ENCODE measurements around the gene SLC24A1. TPM values are rescaled to one million over a fixed set of nuclear protein-coding genes. Genes with fewer than 3 reads are reported as not detected.

The SLC24A1 gene
- total RNA-seq, 1 experiment from 2014 or later: 3.0 TPM

GRCh38 chr15:65626856-65627255 is 5.1 kb downstream of the SLC24A1 start:
- no peaks in the 10 kb centered on the region for H3K9me3 ChIP-seq (ENCODE audit: low read length)
- no peaks in the 10 kb centered on the region for H3K27me3 ChIP-seq (ENCODE audit: low read length)
- no peaks in the 10 kb centered on the region for H3K4me1 ChIP-seq (ENCODE audit: insufficient read depth, low read length)
- intact Hi-C loops (cut with micrococcal nuclease): no loop called here
- no peak overlapping the region for H3K4me2 ChIP-seq (ENCODE audit: low read length)
- H3K79me2 ChIP-seq (ENCODE audit: low read length): no peaks in the 10 kb centered on the region
- ATAC-seq (no peak), DNase-seq (no peak)
- ChIA-PET CTCF (no interaction called here), POLR2A (ENCODE audit: unreplicated experiment) (no interaction called here)
- no peaks in the 10 kb centered on the region for H3F3A ChIP-seq (ENCODE audit: low read length, unreplicated experiment)
- no peak overlapping the region for H3K4me3 ChIP-seq (ENCODE audit: low read length)
- TF ChIP-seq EZH2phosphoT487 (IDR thresholded peaks at IDR 0.05; ENCODE audit: borderline replicate concordance, low read length) (no peak), CTCF (conservative IDR thresholded peaks at IDR 0.05; ENCODE audit: low read depth, low read length) (no peak), EZH2 (IDR thresholded peaks at IDR 0.05; ENCODE audit: low read length, unreplicated experiment) (no peak)
- no peaks in the 10 kb centered on the region for H3K36me3 ChIP-seq (ENCODE audit: low read depth, low read length)
- no peak overlapping the region for H2AFZ ChIP-seq (ENCODE audit: low read length)
- no TSS peak for BruUV-seq (replicated peaks)
- no peaks in the 10 kb centered on the region for H3K9me2 ChIP-seq (replicated peaks; ENCODE audit: low read length)
- no peak overlapping the region for H3K9ac ChIP-seq (ENCODE audit: low read length)
- H3K27ac ChIP-seq (ENCODE audit: low read length): no peak overlapping the region
- no peaks in the 10 kb centered on the region for H4K20me1 ChIP-seq (ENCODE audit: low read length)

- Histone ChIP-seq H3K27ac (ENCODE audit: low read length) (no peak overlapping the region), H3K4me1 (ENCODE audit: insufficient read depth, low read length) (peaks cover 10% of the 10 kb centered on the region; the same call in 1 of the 2 replicates), H3K4me3 (ENCODE audit: low read length) (no peak overlapping the region), H2AFZ (ENCODE audit: low read length) (no peak overlapping the region), H3K9me3 (ENCODE audit: low read length) (no peaks in the 10 kb centered on the region), H3K9me2 (replicated peaks; ENCODE audit: low read length) (no peaks in the 10 kb centered on the region), H4K20me1 (ENCODE audit: low read length) (no peaks in the 10 kb centered on the region), H3K9ac (ENCODE audit: low read length) (no peak overlapping the region), H3K27me3 (ENCODE audit: low read length) (no peaks in the 10 kb centered on the region), H3F3A (ENCODE audit: low read length, unreplicated experiment) (no peaks in the 10 kb centered on the region), H3K4me2 (ENCODE audit: low read length) (no peak overlapping the region), H3K36me3 (ENCODE audit: low read depth, low read length) (no peaks in the 10 kb centered on the region), H3K79me2 (ENCODE audit: low read length) (no peaks in the 10 kb centered on the region)
- ChIA-PET CTCF (no interaction called here), POLR2A (ENCODE audit: unreplicated experiment) (no interaction called here)
- DNase-seq (no peak), ATAC-seq (no peak)
- BruUV-seq (replicated peaks): no TSS peak
- intact Hi-C loops (cut with micrococcal nuclease): no loop called here
- TF ChIP-seq EZH2phosphoT487 (IDR thresholded peaks at IDR 0.05; ENCODE audit: borderline replicate concordance, low read length) (no peak), EZH2 (IDR thresholded peaks at IDR 0.05; ENCODE audit: low read length, unreplicated experiment) (no peak), CTCF (conservative IDR thresholded peaks at IDR 0.05; ENCODE audit: low read depth, low read length) (no peak)
These were observed 7.8 kb downstream of the SLC24A1 start for GRCh38 chr15:65629548-65629947.

- H3K36me3 ChIP-seq (ENCODE audit: low read depth, low read length): no peaks in the 10 kb centered on the region
- no peak overlapping the region for H2AFZ ChIP-seq (ENCODE audit: low read length)
- no peaks in the 10 kb centered on the region for H3K9me2 ChIP-seq (replicated peaks; ENCODE audit: low read length)
- CTCF ChIA-PET: no interaction called here
- intact Hi-C loops (cut with micrococcal nuclease): no loop called here
- POLR2A ChIA-PET (ENCODE audit: unreplicated experiment): no interaction called here
- no peak overlapping the region for H3K9ac ChIP-seq (ENCODE audit: low read length)
- H3K27ac ChIP-seq (ENCODE audit: low read length): no peak overlapping the region
- no peaks in the 10 kb centered on the region for H3K79me2 ChIP-seq (ENCODE audit: low read length)
- ATAC-seq (no peak), DNase-seq (no peak)
- H3F3A ChIP-seq (ENCODE audit: low read length, unreplicated experiment): no peaks in the 10 kb centered on the region
- no peak overlapping the region for H3K4me2 ChIP-seq (ENCODE audit: low read length)
- no TSS peak for BruUV-seq (replicated peaks)
- H4K20me1 ChIP-seq (ENCODE audit: low read length): no peaks in the 10 kb centered on the region
- TF ChIP-seq EZH2 (IDR thresholded peaks at IDR 0.05; ENCODE audit: low read length, unreplicated experiment) (no peak), EZH2phosphoT487 (IDR thresholded peaks at IDR 0.05; ENCODE audit: borderline replicate concordance, low read length) (no peak), CTCF (conservative IDR thresholded peaks at IDR 0.05; ENCODE audit: low read depth, low read length) (no peak)
- H3K27me3 ChIP-seq (ENCODE audit: low read length): no peaks in the 10 kb centered on the region
- H3K4me3 ChIP-seq (ENCODE audit: low read length): no peak overlapping the region
- H3K9me3 ChIP-seq (ENCODE audit: low read length): no peaks in the 10 kb centered on the region
- peaks cover 10% of the 10 kb centered on the region; the same call in 1 of the 2 replicates for H3K4me1 ChIP-seq (ENCODE audit: insufficient read depth, low read length)
These were observed 9.0 kb downstream of the SLC24A1 start for GRCh38 chr15:65630760-65631159.

Data from PC-3 (cell line).